Activated T-cell treated with anti-CD3 and anti-CD28 coated beads, Interleukin-2, amount 50 U/mL, for 48 hours (primary cell): ENCODE results near the gene FNDC5.
"Not testable (repeated sequence)": the region's sequence is repeated elsewhere in the genome, so short reads cannot be mapped to it uniquely, and the experiment has no call there.

Experiments
- DNase-seq, 2 experiments: peaks; one replicate each; pipeline ENCODE4 v3.0.0-alpha.2; 2020

Gene FNDC5

GRCh38 chr1:32870615-32871363 is at the start of gene FNDC5:
FNDC5 (minus strand) TSS chr1:32870912.
- peak in 1 of 2 experiments; percentile 21 for DNase-seq

GRCh38 chr1:32919811-32920733 is 49.4 kb upstream of the FNDC5 start:
- no peak for DNase-seq

GRCh38 chr1:32918179-32918578 is 47.5 kb upstream of the FNDC5 start:
- no peak for DNase-seq

DNA sequence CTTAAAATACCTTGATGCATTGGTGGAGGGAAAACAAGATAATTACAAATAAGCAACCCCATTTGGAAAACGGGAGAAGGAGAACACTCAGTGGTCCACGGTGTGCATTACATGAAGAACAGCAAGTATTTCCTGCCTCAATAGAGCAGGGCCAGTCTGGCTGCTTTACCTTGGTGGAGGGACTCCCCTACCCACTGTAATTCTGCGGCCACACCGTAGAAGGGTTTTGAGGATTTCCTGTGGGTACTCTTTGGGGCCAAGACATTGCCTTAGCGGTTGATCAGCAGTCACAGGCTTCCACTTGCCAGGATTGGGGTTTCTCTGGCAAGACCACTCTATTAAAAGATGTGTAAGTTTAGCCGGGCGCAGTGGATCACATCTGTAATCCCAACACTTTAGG is 46.8 kb upstream of the FNDC5 start:
- DNase-seq: no peak

DNA sequence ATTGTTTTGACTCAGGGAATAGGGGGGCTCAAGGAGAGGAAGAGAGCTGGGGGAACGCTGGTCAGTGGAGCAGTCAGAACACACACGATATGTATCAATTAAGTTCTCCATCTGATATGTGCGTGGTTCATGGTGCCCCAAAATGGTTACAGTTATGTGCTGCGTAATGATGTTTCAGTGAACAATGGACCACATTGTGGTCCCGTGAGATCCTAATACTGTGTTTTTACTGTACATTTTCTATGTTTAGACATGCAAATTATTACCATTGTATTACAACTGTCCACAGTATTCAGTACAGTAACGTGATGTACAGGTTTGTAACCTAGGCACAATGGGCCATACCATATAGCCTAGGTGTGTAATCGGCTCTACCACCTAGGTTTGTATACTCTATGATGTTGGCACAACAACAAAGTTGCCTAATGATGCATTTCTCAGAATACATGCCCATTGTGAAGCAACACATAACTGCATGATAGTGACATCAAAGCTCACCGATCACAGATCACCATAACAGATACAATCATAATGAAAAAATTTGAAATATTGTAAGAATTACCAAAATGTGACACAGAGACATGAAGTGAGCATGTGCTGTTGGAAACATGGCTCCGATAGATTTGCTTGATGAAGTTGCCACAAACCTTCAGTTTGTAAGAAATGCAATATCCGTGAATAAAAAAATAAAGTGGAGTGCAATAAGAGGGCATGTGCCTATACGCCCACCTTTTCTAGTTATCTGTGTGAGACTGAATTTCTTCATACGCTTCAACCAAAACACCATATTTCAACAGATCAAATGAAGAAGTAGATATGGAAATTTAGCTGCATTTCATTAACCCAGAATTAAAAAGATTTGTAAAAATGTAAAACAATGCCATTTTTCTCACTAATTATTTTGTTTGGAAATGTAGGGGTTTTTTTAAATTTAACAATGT is 45.3 kb upstream of the FNDC5 start:
- DNase-seq: no peak

DNA sequence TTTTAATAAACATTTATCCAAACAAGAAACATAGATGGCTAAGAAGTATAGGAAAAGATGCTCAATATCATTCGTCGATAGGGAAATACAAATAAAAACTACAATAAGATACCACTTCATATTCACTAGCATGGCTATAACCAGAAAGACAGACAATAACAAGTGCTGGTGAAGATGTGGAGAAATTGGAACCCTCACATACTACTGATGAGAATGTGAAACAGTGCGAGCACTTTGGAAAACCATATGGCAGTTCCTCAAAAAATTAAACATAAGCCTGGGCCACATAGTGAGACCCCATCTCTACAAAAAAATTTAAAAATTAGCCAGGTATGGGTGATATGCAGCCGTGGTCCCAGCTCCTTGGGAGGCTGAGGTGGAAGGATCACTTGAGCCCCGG is 39.6 kb upstream of the FNDC5 start:
- DNase-seq: no peak

DNA sequence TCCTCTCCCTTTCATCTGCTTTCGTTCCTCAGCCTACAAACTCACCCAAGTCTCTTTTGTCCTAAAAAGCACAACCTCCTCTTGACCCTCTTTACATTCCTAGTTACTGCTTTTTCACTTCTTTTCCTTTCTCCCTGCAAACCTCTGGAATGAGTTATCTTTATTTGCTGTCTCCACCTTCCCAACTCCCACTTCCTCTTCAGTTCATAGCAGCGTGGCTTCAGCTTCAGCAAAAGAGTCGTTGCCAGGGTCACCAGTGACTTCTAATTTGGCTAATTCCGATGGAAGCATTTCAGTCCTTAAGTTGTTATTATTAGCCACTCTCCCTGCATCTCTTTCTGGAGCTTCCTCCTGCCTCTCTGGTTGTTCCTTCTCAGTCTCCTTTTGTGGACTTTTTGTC is 36.7 kb upstream of the FNDC5 start:
- no peak for DNase-seq

DNA sequence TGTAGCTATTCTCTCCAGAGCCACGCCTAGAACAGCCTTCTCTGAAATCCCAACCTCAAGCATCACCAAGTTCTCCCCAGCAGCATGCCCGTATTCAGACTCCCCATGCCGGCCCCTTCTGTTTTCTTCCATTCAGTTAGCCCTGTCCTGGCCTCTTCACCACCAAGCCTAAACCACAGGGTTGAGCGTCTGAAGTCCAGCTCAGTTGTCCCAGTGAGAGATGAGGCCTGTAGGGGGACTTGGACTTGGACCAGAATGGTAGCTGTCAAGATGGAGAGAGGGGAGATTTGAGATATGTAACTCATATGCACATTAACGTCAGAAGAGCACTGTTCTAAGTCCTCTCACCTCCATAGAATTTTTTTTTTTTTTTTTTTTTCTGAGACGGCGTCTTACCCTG is 35.9 kb upstream of the FNDC5 start:
- DNase-seq: no peak

DNA sequence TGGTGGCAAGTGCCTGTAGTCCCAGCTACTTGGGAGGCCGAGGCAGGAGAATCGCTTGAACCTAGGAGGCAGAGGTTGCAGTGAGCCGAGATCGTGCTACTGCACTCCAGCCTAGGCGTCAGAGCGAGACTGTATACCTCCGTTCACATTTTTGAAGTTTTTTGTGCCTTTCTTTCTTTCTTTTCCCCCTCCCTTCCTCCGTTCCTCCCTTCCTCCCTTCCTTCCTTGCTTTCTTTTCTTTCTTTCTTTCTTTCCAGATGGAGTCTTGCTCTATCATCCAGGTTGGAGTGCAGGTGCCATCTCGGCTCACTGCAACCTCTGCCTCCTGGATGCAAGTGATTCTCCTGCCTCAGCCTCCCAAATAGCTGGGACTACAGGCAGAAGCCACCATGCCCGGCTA is 34.9 kb upstream of the FNDC5 start:
- not testable (repeated sequence) for DNase-seq

- DNase-seq: no peak
Measured at GRCh38 chr1:32904797-32905196, 34.1 kb upstream of the FNDC5 start.

GRCh38 chr1:32903991-32904785 is 33.5 kb upstream of the FNDC5 start:
- no peak for DNase-seq

DNA sequence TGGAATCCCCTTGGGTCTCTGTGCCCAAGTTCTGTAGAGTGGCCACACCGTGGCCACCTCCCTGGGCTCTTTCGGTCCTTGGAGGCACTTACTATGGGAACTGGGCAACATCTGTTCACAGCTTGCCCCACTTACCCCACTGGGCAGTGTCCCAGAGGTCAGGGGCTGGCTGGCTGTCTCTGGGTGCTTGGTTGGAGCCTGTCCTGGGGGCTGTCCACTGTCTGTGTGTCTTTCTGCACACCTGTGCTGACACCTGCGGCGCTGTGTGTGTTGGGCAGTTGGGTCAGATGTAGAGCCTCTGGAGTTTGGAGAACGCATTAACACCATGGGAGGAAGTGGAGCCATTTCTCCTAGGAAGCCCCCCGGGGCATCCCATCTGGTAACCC is 31.8 kb upstream of the FNDC5 start:
- no peak for DNase-seq

- no peak for DNase-seq
Measured at GRCh38 chr1:32901823-32902534, 31.3 kb upstream of the FNDC5 start.

GRCh38 chr1:32900956-32901822 is 30.5 kb upstream of the FNDC5 start, which contains the start of gene TMEM54:
TMEM54 (minus strand) TSS chr1:32901389; CDS start chr1:32901238, 151 bp downstream.
- DNase-seq: peak in 1 of 2 experiments; percentile 44

GRCh38 chr1:32900371-32900955 is 29.8 kb upstream of the FNDC5 start:
- DNase-seq: no peak

DNA sequence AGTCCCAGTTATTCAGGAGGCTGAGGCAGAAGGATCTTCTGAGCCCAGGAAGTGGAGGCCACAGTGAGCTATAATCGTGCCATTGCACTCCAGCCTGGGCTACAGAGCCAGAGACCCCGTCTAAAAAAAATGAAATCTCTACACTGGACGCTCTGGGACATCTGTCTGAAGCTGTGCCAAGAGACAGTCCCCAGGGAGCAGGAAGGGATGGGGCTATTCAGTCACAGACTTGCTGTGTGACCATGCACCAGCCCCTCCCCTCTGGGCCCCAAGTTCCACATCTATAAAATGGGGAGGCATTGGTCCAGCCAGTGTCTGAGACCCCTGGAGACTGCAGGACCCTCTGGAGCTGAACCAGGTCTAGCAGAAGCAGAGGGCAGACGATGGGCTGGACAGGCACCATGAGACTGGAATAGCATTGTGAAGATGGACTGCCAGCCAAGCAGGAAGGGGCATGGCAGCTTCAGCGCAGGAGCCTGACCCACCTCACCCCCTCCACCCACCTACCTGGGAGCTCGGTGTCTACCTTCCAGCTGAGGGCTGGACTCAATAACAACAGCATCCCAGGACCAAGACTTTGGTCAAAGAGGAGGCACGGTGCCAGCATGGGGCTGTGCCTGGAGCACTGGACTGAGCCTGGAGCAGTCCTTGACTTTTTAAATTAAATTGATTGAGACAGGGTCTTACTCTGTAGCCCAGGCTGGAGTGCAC is 29.0 kb upstream of the FNDC5 start:
- DNase-seq: no peak

- DNase-seq: no peak
Measured at GRCh38 chr1:32898958-32899357, 28.2 kb upstream of the FNDC5 start.

DNA sequence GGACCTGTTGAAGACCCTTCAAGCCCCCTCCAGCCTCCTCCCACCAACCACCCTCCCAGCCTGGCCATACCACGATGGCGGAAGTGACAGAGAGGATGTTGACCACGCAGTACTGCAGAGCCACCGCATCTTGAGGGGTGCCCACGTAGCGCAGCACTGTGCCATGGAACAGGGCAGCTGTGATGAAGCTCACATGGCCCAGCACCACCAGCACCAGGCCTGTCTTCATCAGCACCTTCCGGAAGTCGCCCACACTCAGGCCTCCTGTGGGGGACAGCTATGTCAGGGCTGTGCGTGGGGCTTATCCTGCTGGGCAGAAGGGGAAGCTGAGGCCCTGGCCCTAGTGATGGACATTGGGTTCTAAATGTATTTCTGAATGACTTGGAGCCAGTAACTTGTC is 27.3 kb upstream of the FNDC5 start:
- no peak for DNase-seq
